ENCODE measurements around the gene USP22.
A peak's percentile ranks its signal among the peaks of the same experiment; 100 is the strongest.
"Not testable (repeated sequence)": the region's sequence is repeated elsewhere in the genome, so short reads cannot be mapped to it uniquely, and the experiment has no call there.

USP22 gene

DNA sequence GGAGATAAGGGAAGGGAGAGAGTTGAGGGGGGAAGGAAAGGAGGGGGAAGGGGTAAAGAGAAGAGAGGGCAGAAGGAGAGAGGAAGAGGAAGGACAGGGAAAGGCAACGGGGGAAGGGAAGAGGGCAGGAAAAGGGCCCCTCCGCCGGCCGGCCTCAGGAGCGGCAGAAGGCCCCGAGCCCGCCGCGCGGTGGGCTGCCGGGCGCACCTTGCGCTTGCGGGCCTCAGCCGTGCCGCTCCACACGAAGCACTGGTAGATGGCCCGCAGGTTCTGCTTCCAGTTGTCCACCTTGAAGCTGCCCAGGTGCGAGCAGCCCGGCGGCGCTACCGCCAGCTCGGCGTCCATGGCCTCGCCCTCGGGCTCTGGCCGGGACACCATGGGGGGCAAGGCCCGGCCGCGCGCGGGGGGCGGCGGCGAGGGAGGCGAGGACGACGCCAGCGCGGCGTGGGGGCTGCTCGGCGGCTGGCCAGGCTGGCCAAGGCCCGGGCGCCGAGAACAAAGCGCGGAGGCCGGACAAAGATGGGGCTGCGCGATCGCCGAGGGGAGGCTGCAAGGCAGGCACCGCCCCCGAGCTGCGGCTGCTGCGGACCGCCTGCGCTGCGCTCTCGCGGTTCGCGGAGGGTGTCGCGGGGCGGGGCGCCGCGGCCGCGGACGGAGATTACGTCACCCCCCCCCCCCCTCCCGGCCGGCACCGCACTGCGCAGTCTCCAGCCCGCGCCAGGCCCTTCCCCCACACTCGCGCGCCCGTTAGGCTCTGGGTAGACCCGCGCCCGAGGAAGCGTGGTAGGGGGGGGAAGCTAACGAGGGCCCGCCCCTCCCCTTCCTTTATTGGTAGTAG, at the start of gene USP22:
Gene USP22, minus strand, starts transcription at position 554 of the 838 bp plus-strand sequence. Its CDS starts 176 bp downstream, at position 378.
- Histone ChIP-seq H3K4me3 (ENCODE audit: low read length) (peak within 1 kb of the TSS; percentile 99), H3K27me3 (ENCODE audit: insufficient read depth, low read length) (no peaks in the 10 kb centered on the region)

DNA sequence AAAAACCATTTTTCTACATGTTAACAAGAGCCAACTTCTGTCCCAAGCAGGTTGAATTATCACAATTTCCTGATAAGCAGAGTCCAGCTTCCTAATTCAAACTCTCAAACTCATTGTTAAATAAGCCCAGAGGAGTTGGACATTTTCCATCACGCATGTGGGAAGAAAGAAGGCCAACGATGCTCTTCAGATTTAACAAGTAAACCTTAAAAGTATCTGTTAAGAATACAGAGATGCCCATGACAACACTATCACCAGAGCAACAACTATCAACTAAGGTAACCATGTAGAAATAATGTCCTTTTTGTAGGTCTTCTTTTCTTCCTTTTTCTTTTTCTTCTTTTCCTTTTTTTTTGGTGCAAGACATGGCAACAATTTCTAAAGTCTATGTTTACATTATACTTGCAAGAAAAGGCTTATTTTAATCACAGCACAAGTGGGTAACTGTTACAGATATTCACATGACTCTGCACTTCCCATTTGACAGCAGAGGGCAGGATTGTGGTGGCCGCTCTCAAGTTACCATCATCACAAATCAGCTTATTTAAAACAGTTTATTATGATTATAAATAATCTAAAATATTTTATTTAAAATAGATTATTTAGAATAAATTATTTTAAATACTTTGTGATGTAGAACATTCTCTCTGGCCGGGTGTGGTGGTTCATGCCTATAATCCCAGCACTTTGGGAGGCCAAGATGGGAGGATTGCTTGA, 48.2 kb upstream of the USP22 start:
- H3K27ac ChIP-seq (ENCODE audit: low read length): no peak overlapping the region
- H3K36me3 ChIP-seq (ENCODE audit: insufficient read depth, low read depth, low read length): no peaks in the 10 kb centered on the region
- H3K9ac ChIP-seq (ENCODE audit: low read depth, low read length): no peak overlapping the region
- H3K27me3 ChIP-seq (ENCODE audit: insufficient read depth, low read length): no peaks in the 10 kb centered on the region
- H3K9me3 ChIP-seq (ENCODE audit: insufficient read depth, low read depth, low read length): no peaks in the 10 kb centered on the region
- no peaks in the 10 kb centered on the region for H3K4me1 ChIP-seq (ENCODE audit: insufficient read depth, low read length)
- no peak overlapping the region for H3K4me3 ChIP-seq (ENCODE audit: low read length)

More for the DNA sequence above, at the start of gene USP22:
- Histone ChIP-seq H3K9ac (ENCODE audit: low read depth, low read length) (peak within 1 kb of the TSS; percentile 100), H3K9me3 (ENCODE audit: insufficient read depth, low read depth, low read length) (no peaks in the 10 kb centered on the region), H3K4me1 (ENCODE audit: insufficient read depth, low read length) (peaks cover 4% of the 10 kb centered on the region; the same call in 1 of the 2 replicates), H3K36me3 (ENCODE audit: insufficient read depth, low read depth, low read length) (peaks cover 17% of the 10 kb centered on the region), H3K27ac (ENCODE audit: low read length) (peak within 1 kb of the TSS; percentile 96)

DNA sequence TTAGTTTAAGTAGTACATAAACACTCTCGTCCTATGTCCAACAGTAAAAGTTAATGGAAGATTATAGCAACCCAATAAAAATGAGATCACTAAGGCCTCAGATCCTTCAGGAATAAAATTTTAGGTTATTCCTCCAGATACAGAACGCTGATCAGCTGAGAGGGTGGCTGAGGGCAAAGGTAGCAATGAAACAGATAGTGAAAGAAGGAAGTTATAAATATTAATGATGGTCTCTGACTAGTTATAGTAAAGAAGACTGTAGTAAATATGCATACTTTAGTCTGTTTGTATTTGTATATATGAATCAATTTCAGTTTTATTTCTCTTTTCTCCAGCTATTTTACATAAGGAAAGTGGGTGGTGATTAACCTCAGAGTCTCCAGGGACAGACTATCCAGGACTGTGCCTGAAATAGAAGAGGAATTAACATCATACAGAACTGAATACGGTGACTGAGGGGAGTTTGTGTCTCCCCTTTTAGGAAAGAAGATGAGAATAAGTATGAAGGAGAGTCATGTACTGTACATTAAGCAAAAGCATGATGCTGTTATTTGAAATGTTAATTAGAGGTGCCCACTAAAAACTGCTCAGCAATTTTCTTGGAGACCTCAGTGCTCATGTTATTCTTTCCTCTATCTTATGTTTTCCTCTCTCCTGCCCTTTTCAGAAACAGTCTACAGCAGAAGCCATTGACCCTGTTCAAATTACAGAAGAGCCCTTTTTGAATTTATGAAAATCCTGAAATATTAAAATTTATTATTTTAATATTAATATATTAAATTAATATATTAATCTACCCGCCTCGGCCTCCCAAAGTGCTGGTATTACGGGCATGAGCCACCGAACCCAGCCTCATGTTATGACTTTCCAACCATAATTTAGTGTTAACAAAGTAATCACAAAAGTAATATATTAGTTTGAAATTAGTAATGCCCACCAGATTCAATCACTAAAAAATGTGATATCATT, 47.4 kb upstream of the USP22 start:
- Histone ChIP-seq H3K27ac (ENCODE audit: low read length) (no peak overlapping the region), H3K27me3 (ENCODE audit: insufficient read depth, low read length) (no peaks in the 10 kb centered on the region), H3K9me3 (ENCODE audit: insufficient read depth, low read depth, low read length) (no peaks in the 10 kb centered on the region), H3K9ac (ENCODE audit: low read depth, low read length) (no peak overlapping the region), H3K4me3 (ENCODE audit: low read length) (no peak overlapping the region), H3K4me1 (ENCODE audit: insufficient read depth, low read length) (no peaks in the 10 kb centered on the region), H3K36me3 (ENCODE audit: insufficient read depth, low read depth, low read length) (no peaks in the 10 kb centered on the region)

- Histone ChIP-seq H3K4me3 (ENCODE audit: low read length) (no peak overlapping the region), H3K27me3 (ENCODE audit: insufficient read depth, low read length) (no peaks in the 10 kb centered on the region), H3K36me3 (ENCODE audit: insufficient read depth, low read depth, low read length) (no peaks in the 10 kb centered on the region), H3K9ac (ENCODE audit: low read depth, low read length) (no peak overlapping the region), H3K9me3 (ENCODE audit: insufficient read depth, low read depth, low read length) (no peaks in the 10 kb centered on the region), H3K27ac (ENCODE audit: low read length) (no peak overlapping the region), H3K4me1 (ENCODE audit: insufficient read depth, low read length) (no peaks in the 10 kb centered on the region)
Measured at GRCh38 chr17:21089145-21089544, 46.3 kb upstream of the USP22 start.

DNA sequence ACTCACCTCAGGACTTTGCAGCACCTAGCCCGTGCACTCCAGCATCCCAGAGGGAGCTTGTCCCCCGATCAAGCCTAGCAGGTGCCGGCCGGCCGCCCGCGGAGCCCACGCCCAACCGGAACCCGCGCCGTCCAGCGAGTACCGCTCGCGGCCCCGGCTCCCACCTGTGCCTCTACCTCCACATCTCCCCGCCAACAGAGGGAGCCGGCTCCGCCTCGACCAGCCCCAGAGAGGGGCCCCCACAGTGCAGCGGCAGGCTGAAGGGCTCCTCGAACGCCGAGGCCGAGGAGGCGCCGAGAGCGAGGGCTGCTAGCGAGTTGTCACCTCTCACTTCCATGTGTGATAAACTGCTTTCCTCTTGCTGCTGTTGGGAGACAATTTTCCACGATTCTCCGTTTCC, 42.9 kb upstream of the USP22 start:
- Histone ChIP-seq H3K9ac (ENCODE audit: low read depth, low read length) (no peak overlapping the region), H3K4me1 (ENCODE audit: insufficient read depth, low read length) (no peaks in the 10 kb centered on the region), H3K9me3 (ENCODE audit: insufficient read depth, low read depth, low read length) (peaks cover 7% of the 10 kb centered on the region; the same call in 1 of the 2 replicates), H3K27ac (ENCODE audit: low read length) (no peak overlapping the region), H3K4me3 (ENCODE audit: low read length) (no peak overlapping the region), H3K27me3 (ENCODE audit: insufficient read depth, low read length) (no peaks in the 10 kb centered on the region), H3K36me3 (ENCODE audit: insufficient read depth, low read depth, low read length) (no peaks in the 10 kb centered on the region)

- H3K4me3 ChIP-seq (ENCODE audit: low read length); H3K9ac ChIP-seq (ENCODE audit: low read depth, low read length); H3K27me3 ChIP-seq (ENCODE audit: insufficient read depth, low read length); H3K4me1 ChIP-seq (ENCODE audit: insufficient read depth, low read length); H3K27ac ChIP-seq (ENCODE audit: low read length); H3K36me3 ChIP-seq (ENCODE audit: insufficient read depth, low read depth, low read length); H3K9me3 ChIP-seq (ENCODE audit: insufficient read depth, low read depth, low read length): not testable (repeated sequence)
Measured at GRCh38 chr17:21085280-21085679, 42.5 kb upstream of the USP22 start.

DNA sequence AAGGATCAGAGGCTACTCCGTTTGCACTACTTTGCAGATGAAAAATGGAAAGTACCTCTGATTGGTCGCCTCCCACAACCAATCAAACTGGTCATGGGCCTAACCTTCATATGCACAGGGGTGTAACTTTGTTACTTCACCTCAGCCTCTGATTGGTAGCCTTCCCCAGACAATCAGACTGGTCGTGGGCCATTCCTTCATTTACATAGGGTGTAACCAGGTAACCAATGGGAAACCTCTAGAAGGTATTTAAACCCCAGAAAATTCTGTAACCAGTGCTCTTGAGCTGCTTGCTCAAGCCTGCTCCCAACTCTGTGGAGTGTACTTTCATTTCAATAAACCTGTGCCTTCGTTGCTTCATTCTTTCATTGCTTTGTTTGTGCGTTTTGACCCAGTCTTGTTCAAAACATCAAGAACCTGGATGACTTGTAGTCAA, 39.2 kb upstream of the USP22 start:
- Histone ChIP-seq H3K36me3 (ENCODE audit: insufficient read depth, low read depth, low read length) (no peaks in the 10 kb centered on the region), H3K27me3 (ENCODE audit: insufficient read depth, low read length) (no peaks in the 10 kb centered on the region), H3K9ac (ENCODE audit: low read depth, low read length) (no peak overlapping the region), H3K4me1 (ENCODE audit: insufficient read depth, low read length) (peaks cover 4% of the 10 kb centered on the region; the same call in 1 of the 2 replicates), H3K27ac (ENCODE audit: low read length) (no peak overlapping the region), H3K4me3 (ENCODE audit: low read length) (no peak overlapping the region), H3K9me3 (ENCODE audit: insufficient read depth, low read depth, low read length) (peaks cover 7% of the 10 kb centered on the region; the same call in 1 of the 2 replicates)

DNA sequence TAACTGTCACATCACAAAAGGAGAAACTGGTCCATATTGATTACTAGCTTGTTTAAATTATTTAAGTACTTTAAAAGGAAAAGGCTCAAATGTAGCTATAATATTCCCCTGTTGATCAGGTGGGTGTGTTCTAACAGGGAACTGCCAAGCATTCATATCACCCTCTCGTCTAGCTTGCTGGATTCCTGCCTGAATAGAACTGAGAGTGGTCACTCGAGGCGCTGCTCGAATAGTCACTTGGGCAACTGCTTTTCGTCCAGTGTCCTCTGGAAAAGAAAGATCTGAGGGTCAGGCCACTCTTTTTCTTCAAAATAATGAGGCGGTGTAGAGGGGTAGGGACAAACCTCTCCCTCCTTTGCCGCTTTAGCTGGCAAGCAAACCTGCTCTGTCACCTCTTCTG, 36.4 kb upstream of the USP22 start:
- H3K4me1 ChIP-seq (ENCODE audit: insufficient read depth, low read length): peaks cover 4% of the 10 kb centered on the region; the same call in 1 of the 2 replicates
- no peaks in the 10 kb centered on the region for H3K36me3 ChIP-seq (ENCODE audit: insufficient read depth, low read depth, low read length)
- H3K27me3 ChIP-seq (ENCODE audit: insufficient read depth, low read length): no peaks in the 10 kb centered on the region
- H3K9me3 ChIP-seq (ENCODE audit: insufficient read depth, low read depth, low read length): peaks cover 7% of the 10 kb centered on the region; the same call in 1 of the 2 replicates
- no peak overlapping the region for H3K27ac ChIP-seq (ENCODE audit: low read length)
- no peak overlapping the region for H3K9ac ChIP-seq (ENCODE audit: low read depth, low read length)
- H3K4me3 ChIP-seq (ENCODE audit: low read length): no peak overlapping the region

- Histone ChIP-seq H3K27me3 (ENCODE audit: insufficient read depth, low read length) (no peaks in the 10 kb centered on the region), H3K9me3 (ENCODE audit: insufficient read depth, low read depth, low read length) (peaks cover 7% of the 10 kb centered on the region; the same call in 1 of the 2 replicates), H3K4me3 (ENCODE audit: low read length) (no peak overlapping the region), H3K9ac (ENCODE audit: low read depth, low read length) (no peak overlapping the region), H3K36me3 (ENCODE audit: insufficient read depth, low read depth, low read length) (no peaks in the 10 kb centered on the region), H3K4me1 (ENCODE audit: insufficient read depth, low read length) (peaks cover 4% of the 10 kb centered on the region; the same call in 1 of the 2 replicates), H3K27ac (ENCODE audit: low read length) (no peak overlapping the region)
Measured at GRCh38 chr17:21078016-21078780, 35.4 kb upstream of the USP22 start.

- H3K27me3 ChIP-seq (ENCODE audit: insufficient read depth, low read length): no peaks in the 10 kb centered on the region
- peaks cover 4% of the 10 kb centered on the region; the same call in 1 of the 2 replicates for H3K4me1 ChIP-seq (ENCODE audit: insufficient read depth, low read length)
- 0 out of 2 replicates have a peak, but pooled peaks cover 4% of the 10 kb centered on the region for H3K9me3 ChIP-seq (ENCODE audit: insufficient read depth, low read depth, low read length)
- H3K4me3 ChIP-seq (ENCODE audit: low read length): no peak overlapping the region
- H3K9ac ChIP-seq (ENCODE audit: low read depth, low read length): no peak overlapping the region
- H3K36me3 ChIP-seq (ENCODE audit: insufficient read depth, low read depth, low read length): no peaks in the 10 kb centered on the region
- H3K27ac ChIP-seq (ENCODE audit: low read length): no peak overlapping the region
Measured at GRCh38 chr17:21077281-21077680, 34.5 kb upstream of the USP22 start.
